IPS-20b (cell line): ENCODE results near the gene TREML4.

ENCODE experiments used
- H3K27ac ChIP-seq: one replicate; pipeline ENCODE4 v1.5.1; 2013; ENCODE audit warnings: low read length
- H3K27me3 ChIP-seq: 2 replicates; pipeline ENCODE4 v1.6.1; 2013; ENCODE audit warnings: mild to moderate bottlenecking, low read length, inconsistent platforms; ENCODE audit not compliant: insufficient read depth
- H3K36me3 ChIP-seq: 2 replicates; pipeline ENCODE4 v1.6.1; 2013; ENCODE audit warnings: low read depth, mild to moderate bottlenecking, inconsistent platforms, low read length, moderate library complexity; ENCODE audit not compliant: insufficient read depth
- H3K4me1 ChIP-seq: 2 replicates; pipeline ENCODE4 v1.6.1; 2013; ENCODE audit warnings: mild to moderate bottlenecking, control low read depth, inconsistent platforms, low read length, moderate library complexity; ENCODE audit not compliant: insufficient read depth
- H3K4me3 ChIP-seq: 2 replicates; pipeline ENCODE4 v1.5.1; 2013; ENCODE audit warnings: mild to moderate bottlenecking, low read length, inconsistent platforms
- H3K9ac ChIP-seq: 2 replicates; pipeline ENCODE4 v1.6.1; 2013; ENCODE audit warnings: low read depth, mild to moderate bottlenecking, inconsistent platforms, low read length, moderate library complexity
- H3K9me3 ChIP-seq: 2 replicates; pipeline ENCODE4 v1.6.1; 2013; ENCODE audit warnings: mild to moderate bottlenecking, low read depth, low read length, inconsistent platforms; ENCODE audit not compliant: insufficient read depth

The TREML4 gene

GRCh38 chr6:41257369-41258195 lies 29.4 kb downstream of the TREML4 start:
- H3K27me3 ChIP-seq = no peaks in the 10 kb centered on the region
- H3K27ac ChIP-seq = no peak overlapping the region
- H3K9ac ChIP-seq = no peak overlapping the region
- H3K4me1 ChIP-seq = no peaks in the 10 kb centered on the region
- no peak overlapping the region for H3K4me3 ChIP-seq
- H3K36me3 ChIP-seq = no peaks in the 10 kb centered on the region
- H3K9me3 ChIP-seq = no peaks in the 10 kb centered on the region; the same call in 1 of the 2 replicates

- Histone ChIP-seq H3K27ac (no peak overlapping the region), H3K36me3 (no peaks in the 10 kb centered on the region), H3K4me1 (no peaks in the 10 kb centered on the region), H3K27me3 (no peaks in the 10 kb centered on the region), H3K4me3 (no peak overlapping the region), H3K9me3 (peaks cover 2% of the 10 kb centered on the region; the same call in 1 of the 2 replicates), H3K9ac (no peak overlapping the region)
Observed at GRCh38 chr6:41258196-41258493, 30.0 kb downstream of the TREML4 start.

GRCh38 chr6:41262401-41262800 lies 34.3 kb downstream of the TREML4 start:
- Histone ChIP-seq H3K36me3 (no peaks in the 10 kb centered on the region), H3K9me3 (peaks cover 9% of the 10 kb centered on the region; the same call in 1 of the 2 replicates), H3K9ac (no peak overlapping the region), H3K27ac (no peak overlapping the region), H3K4me3 (no peak overlapping the region), H3K27me3 (no peaks in the 10 kb centered on the region), H3K4me1 (no peaks in the 10 kb centered on the region)

- Histone ChIP-seq H3K4me1 (no peaks in the 10 kb centered on the region), H3K4me3 (no peak overlapping the region), H3K9ac (no peak overlapping the region), H3K27ac (no peak overlapping the region), H3K27me3 (no peaks in the 10 kb centered on the region), H3K9me3 (peaks cover 9% of the 10 kb centered on the region; the same call in 1 of the 2 replicates), H3K36me3 (no peaks in the 10 kb centered on the region)
Observed at GRCh38 chr6:41263267-41263666, 35.1 kb downstream of the TREML4 start.

GRCh38 chr6:41266541-41266940 lies 38.4 kb downstream of the TREML4 start:
- peaks cover 9% of the 10 kb centered on the region; the same call in 1 of the 2 replicates for H3K9me3 ChIP-seq
- H3K27ac ChIP-seq = no peak overlapping the region
- H3K4me1 ChIP-seq = no peaks in the 10 kb centered on the region
- H3K36me3 ChIP-seq = no peaks in the 10 kb centered on the region
- H3K4me3 ChIP-seq = no peak overlapping the region
- H3K9ac ChIP-seq = no peak overlapping the region
- H3K27me3 ChIP-seq = no peaks in the 10 kb centered on the region; the same call in 1 of the 2 replicates

- Histone ChIP-seq H3K4me1 (no peaks in the 10 kb centered on the region), H3K9ac (no peak overlapping the region), H3K9me3 (peaks cover 4% of the 10 kb centered on the region; the same call in 1 of the 2 replicates), H3K36me3 (no peaks in the 10 kb centered on the region), H3K27me3 (no peaks in the 10 kb centered on the region; the same call in 1 of the 2 replicates), H3K27ac (no peak overlapping the region), H3K4me3 (no peak overlapping the region)
Observed at GRCh38 chr6:41268478-41268877, 40.3 kb downstream of the TREML4 start.

GRCh38 chr6:41269166-41269565 lies 41.0 kb downstream of the TREML4 start:
- Histone ChIP-seq H3K4me3 (no peak overlapping the region), H3K9ac (no peak overlapping the region), H3K9me3 (no peaks in the 10 kb centered on the region), H3K4me1 (no peaks in the 10 kb centered on the region), H3K27ac (no peak overlapping the region), H3K27me3 (no peaks in the 10 kb centered on the region; the same call in 1 of the 2 replicates), H3K36me3 (no peaks in the 10 kb centered on the region)

GRCh38 chr6:41269716-41270115 lies 41.6 kb downstream of the TREML4 start:
- Histone ChIP-seq H3K9ac (no peak overlapping the region), H3K9me3 (no peaks in the 10 kb centered on the region), H3K27ac (no peak overlapping the region), H3K36me3 (no peaks in the 10 kb centered on the region), H3K4me3 (no peak overlapping the region), H3K4me1 (no peaks in the 10 kb centered on the region), H3K27me3 (no peaks in the 10 kb centered on the region; the same call in 1 of the 2 replicates)

GRCh38 chr6:41271901-41272395 lies 43.8 kb downstream of the TREML4 start:
- Histone ChIP-seq H3K9ac (no peak overlapping the region), H3K27me3 (peaks cover 3% of the 10 kb centered on the region; the same call in 1 of the 2 replicates), H3K4me1 (no peaks in the 10 kb centered on the region), H3K9me3 (no peaks in the 10 kb centered on the region), H3K4me3 (no peak overlapping the region), H3K36me3 (no peaks in the 10 kb centered on the region), H3K27ac (no peak overlapping the region)

- Histone ChIP-seq H3K4me1 (no peaks in the 10 kb centered on the region), H3K9ac (no peak overlapping the region), H3K36me3 (no peaks in the 10 kb centered on the region), H3K27ac (no peak overlapping the region), H3K4me3 (no peak overlapping the region), H3K9me3 (no peaks in the 10 kb centered on the region), H3K27me3 (peaks cover 3% of the 10 kb centered on the region; the same call in 1 of the 2 replicates)
Observed at GRCh38 chr6:41272591-41273240, 44.6 kb downstream of the TREML4 start.

GRCh38 chr6:41273714-41274113 lies 45.6 kb downstream of the TREML4 start:
- Histone ChIP-seq H3K4me1 (peaks cover 2% of the 10 kb centered on the region; the same call in 1 of the 2 replicates), H3K27ac (no peak overlapping the region), H3K9ac (no peak overlapping the region), H3K4me3 (no peak overlapping the region), H3K27me3 (peaks cover 3% of the 10 kb centered on the region; the same call in 1 of the 2 replicates), H3K9me3 (no peaks in the 10 kb centered on the region), H3K36me3 (no peaks in the 10 kb centered on the region)
